ENCODE results near the gene MAGEB5.
"Not testable (repeated sequence)": the region's sequence is repeated elsewhere in the genome, so short reads cannot be mapped to it uniquely, and the experiment has no call there.

MAGEB5 gene

GRCh38 chrX:26215869-26216268, at the start of gene MAGEB5:
MAGEB5 (plus strand) TSS chrX:26216169; CDS start chrX:26217302, 1,133 bp downstream.
- H3K4me1 Mint-ChIP-seq (ENCODE audit: low read depth), result no peaks in the 10 kb centered on the region
- no peak within 1 kb of the TSS for H3K4me3 Mint-ChIP-seq
- no peak for DNase-seq (ENCODE audit: low spot score)
- H3K27me3 Mint-ChIP-seq (ENCODE audit: low read depth), result no peaks in the 10 kb centered on the region
- H3K36me3 Mint-ChIP-seq (ENCODE audit: low read depth), result no peaks in the 10 kb centered on the region
- H3K27ac Mint-ChIP-seq, result no peak within 1 kb of the TSS
- peaks cover 13% of the 10 kb centered on the region for H3K9me3 Mint-ChIP-seq

- no peaks in the 10 kb centered on the region for H3K4me1 Mint-ChIP-seq (ENCODE audit: low read depth)
- no peaks in the 10 kb centered on the region for H3K27me3 Mint-ChIP-seq (ENCODE audit: low read depth)
- no peaks in the 10 kb centered on the region for H3K36me3 Mint-ChIP-seq (ENCODE audit: low read depth)
- H3K9me3 Mint-ChIP-seq, result peaks cover 10% of the 10 kb centered on the region
- no peak within 1 kb of the TSS for H3K4me3 Mint-ChIP-seq
- H3K27ac Mint-ChIP-seq, result no peak within 1 kb of the TSS
- no peak for DNase-seq (ENCODE audit: low spot score)
Observed at GRCh38 chrX:26192204-26192603, 23.8 kb upstream of the MAGEB5 start, which contains the start of gene MAGEB6. MAGEB6 (plus strand) TSS chrX:26192440; CDS start chrX:26193847, 1,407 bp downstream.

GRCh38 chrX:26203561-26203960, 12.4 kb upstream of the MAGEB5 start:
- no peaks in the 10 kb centered on the region for H3K4me1 Mint-ChIP-seq (ENCODE audit: low read depth)
- no peak overlapping the region for H3K27ac Mint-ChIP-seq
- H3K9me3 Mint-ChIP-seq, result peaks cover 7% of the 10 kb centered on the region
- no peak overlapping the region for H3K4me3 Mint-ChIP-seq
- DNase-seq (ENCODE audit: low spot score), result no peak
- no peaks in the 10 kb centered on the region for H3K36me3 Mint-ChIP-seq (ENCODE audit: low read depth)
- H3K27me3 Mint-ChIP-seq (ENCODE audit: low read depth), result no peaks in the 10 kb centered on the region

GRCh38 chrX:26204717-26205116, 11.3 kb upstream of the MAGEB5 start:
- not testable (repeated sequence) for H3K4me3 Mint-ChIP-seq; H3K27ac Mint-ChIP-seq; H3K27me3 Mint-ChIP-seq (ENCODE audit: low read depth); DNase-seq (ENCODE audit: low spot score); H3K4me1 Mint-ChIP-seq (ENCODE audit: low read depth); H3K36me3 Mint-ChIP-seq (ENCODE audit: low read depth); H3K9me3 Mint-ChIP-seq

- Mint-ChIP-seq H3K4me3 (no peak overlapping the region), H3K36me3 (ENCODE audit: low read depth) (no peaks in the 10 kb centered on the region), H3K27me3 (ENCODE audit: low read depth) (no peaks in the 10 kb centered on the region), H3K27ac (no peak overlapping the region), H3K4me1 (ENCODE audit: low read depth) (no peaks in the 10 kb centered on the region), H3K9me3 (peaks cover 5% of the 10 kb centered on the region)
- DNase-seq (ENCODE audit: low spot score), result no peak
Observed at GRCh38 chrX:26208012-26208411, 8.0 kb upstream of the MAGEB5 start.

GRCh38 chrX:26219351-26219750, 3.4 kb downstream of the MAGEB5 start:
- no peaks in the 10 kb centered on the region for H3K4me1 Mint-ChIP-seq (ENCODE audit: low read depth)
- H3K27ac Mint-ChIP-seq, result no peak overlapping the region
- no peak for DNase-seq (ENCODE audit: low spot score)
- no peaks in the 10 kb centered on the region for H3K36me3 Mint-ChIP-seq (ENCODE audit: low read depth)
- peaks cover 10% of the 10 kb centered on the region for H3K9me3 Mint-ChIP-seq
- no peaks in the 10 kb centered on the region for H3K27me3 Mint-ChIP-seq (ENCODE audit: low read depth)
- H3K4me3 Mint-ChIP-seq, result no peak overlapping the region

GRCh38 chrX:26234177-26234576, 18.2 kb downstream of the MAGEB5 start:
- no peak for DNase-seq (ENCODE audit: low spot score)
- H3K36me3 Mint-ChIP-seq (ENCODE audit: low read depth), result no peaks in the 10 kb centered on the region
- H3K4me1 Mint-ChIP-seq (ENCODE audit: low read depth), result no peaks in the 10 kb centered on the region
- H3K27ac Mint-ChIP-seq, result no peak overlapping the region
- H3K9me3 Mint-ChIP-seq, result no peaks in the 10 kb centered on the region
- no peak overlapping the region for H3K4me3 Mint-ChIP-seq
- no peaks in the 10 kb centered on the region for H3K27me3 Mint-ChIP-seq (ENCODE audit: low read depth)

- Mint-ChIP-seq H3K27ac (no peak overlapping the region), H3K36me3 (ENCODE audit: low read depth) (no peaks in the 10 kb centered on the region), H3K4me1 (ENCODE audit: low read depth) (no peaks in the 10 kb centered on the region), H3K9me3 (peaks cover 4% of the 10 kb centered on the region), H3K4me3 (no peak overlapping the region), H3K27me3 (ENCODE audit: low read depth) (no peaks in the 10 kb centered on the region)
- DNase-seq (ENCODE audit: low spot score), result no peak
Observed at GRCh38 chrX:26253526-26253925, 37.6 kb downstream of the MAGEB5 start.

- Mint-ChIP-seq H3K27ac (no peak overlapping the region), H3K4me1 (ENCODE audit: low read depth) (no peaks in the 10 kb centered on the region), H3K36me3 (ENCODE audit: low read depth) (no peaks in the 10 kb centered on the region), H3K27me3 (ENCODE audit: low read depth) (no peaks in the 10 kb centered on the region), H3K9me3 (peaks cover 4% of the 10 kb centered on the region), H3K4me3 (no peak overlapping the region)
- no peak for DNase-seq (ENCODE audit: low spot score)
Observed at GRCh38 chrX:26254436-26254835, 38.5 kb downstream of the MAGEB5 start.

- Mint-ChIP-seq H3K9me3 (peaks cover 3% of the 10 kb centered on the region), H3K4me3 (no peak overlapping the region), H3K27ac (no peak overlapping the region), H3K36me3 (ENCODE audit: low read depth) (no peaks in the 10 kb centered on the region), H3K4me1 (ENCODE audit: low read depth) (no peaks in the 10 kb centered on the region), H3K27me3 (ENCODE audit: low read depth) (no peaks in the 10 kb centered on the region)
- no peak for DNase-seq (ENCODE audit: low spot score)
Observed at GRCh38 chrX:26262121-26262523, 46.2 kb downstream of the MAGEB5 start.
